GM12878 (cell line): ENCODE results near the gene SCNN1A. TPM values are rescaled to one million over a fixed set of nuclear protein-coding genes. Genes with fewer than 3 reads are reported as not detected.

ENCODE experiments used
- ATAC-seq: fragments of 200-7000 bp; cut with Tn5 transposase; 3 replicates; pipeline ENCODE4 v1.9.1; 2020; ENCODE audit warnings: mild to moderate bottlenecking, moderate library complexity
- BruUV-seq: library from RNA; stranded (reverse); fragments of 400-500 nt; replicated peaks from 2 replicates; lab custom pipeline; 2021; lab: Mats Ljungman, UMichigan
- CTCF ChIA-PET: fragments of 300-600 bp; sonication (Branson Sonifier 250); formaldehyde crosslinking; extraction: SDS; loops from one replicate; lab custom pipeline; 2021; ENCODE audit warnings: inconsistent platforms; lab: Yijun Ruan, JAX
- POLR2A ChIA-PET: fragments of 350-600 bp; formaldehyde crosslinking; extraction: SDS; loops from one replicate; lab custom pipeline; 2021; ENCODE audit warnings: inconsistent platforms; lab: Charles Lee
- RAD21 ChIA-PET: fragments of 300-600 bp; sonication (Branson Sonifier 250); formaldehyde crosslinking; loops from one replicate; lab custom pipeline; 2023; ENCODE audit warnings: antibody characterized with exemption; ENCODE audit not compliant: unreplicated experiment; lab: Charles Lee
- SMC1A ChIA-PET: fragments of 300-600 bp; sonication (Branson Sonifier 250); formaldehyde crosslinking; loops from one replicate; lab custom pipeline; 2023; ENCODE audit not compliant: unreplicated experiment, uncharacterized antibody; lab: Charles Lee
- DNase-seq: peaks from one replicate; pipeline ENCODE4 v3.0.0-alpha.2; 2011; ENCODE audit warnings: low read depth, low spot score
- FAIRE-seq: peaks from 3 replicates; lab custom pipeline; 2011; peaks lifted over from hg19 to GRCh38; lab: Jason Lieb, UNC
- H2AFZ ChIP-seq: 2 replicates; pipeline ENCODE4 v1.6.0; 2011; ENCODE audit warnings: low read depth, low read length, control low read depth; ENCODE audit not compliant: control insufficient read depth
- H3K27ac ChIP-seq: 2 replicates; pipeline ENCODE4 v1.5.1; 2011; ENCODE audit warnings: control low read depth; ENCODE audit not compliant: control insufficient read depth, insufficient read depth
- H3K27me3 ChIP-seq, 2 experiments: replicated peaks in 1 of 2; 2 replicates each; pipeline versions ENCODE4 v1.6.0 to v1.6.1; 2011; ENCODE audit warnings: low read length in 1 of 2; ENCODE audit not compliant: control insufficient read depth in 2 of 2, insufficient read depth in 2 of 2
- H3K36me3 ChIP-seq, 2 experiments: 2 replicates each; pipeline ENCODE4 v1.5.1; 2011; ENCODE audit warnings: low read length in 1 of 2; ENCODE audit not compliant: control insufficient read depth in 2 of 2, insufficient read depth in 2 of 2
- H3K4me1 ChIP-seq: 2 replicates; pipeline ENCODE4 v1.6.1; 2011; ENCODE audit warnings: mild to moderate bottlenecking, low read length, moderate library complexity, mixed read lengths; ENCODE audit not compliant: control insufficient read depth, insufficient read depth
- H3K4me2 ChIP-seq: 2 replicates; pipeline ENCODE4 v1.6.0; 2011; ENCODE audit warnings: control low read depth; ENCODE audit not compliant: control insufficient read depth, insufficient read depth
- H3K4me3 ChIP-seq: fragments of 200-600 bp; sonication (generic); 2 replicates; pipeline ENCODE4 v1.5.1; 2016
- H3K79me2 ChIP-seq: 2 replicates; pipeline ENCODE4 v1.6.0; 2011; ENCODE audit warnings: low read length; ENCODE audit not compliant: control insufficient read depth, insufficient read depth
- H3K9ac ChIP-seq: 2 replicates; pipeline ENCODE4 v1.8.0; 2011; ENCODE audit warnings: low read length, control low read depth, mixed read lengths; ENCODE audit not compliant: control insufficient read depth, insufficient read depth
- H3K9me3 ChIP-seq: replicated peaks from 3 replicates; pipeline ENCODE4 v1.5.1; 2011; ENCODE audit warnings: mild to moderate bottlenecking, low read length; ENCODE audit not compliant: control insufficient read depth, insufficient read depth
- H4K20me1 ChIP-seq: 2 replicates; pipeline ENCODE4 v1.6.0; 2011; ENCODE audit not compliant: control insufficient read depth, insufficient read depth
- CREB1 ChIP-seq: IDR thresholded peaks from 2 replicates; pipeline ENCODE4 v1.6.1; 2012; ENCODE audit warnings: low read depth, mild to moderate bottlenecking, inconsistent platforms
- CREM ChIP-seq: IDR thresholded peaks from 2 replicates; pipeline ENCODE4 v1.6.1; 2014; ENCODE audit warnings: antibody characterized with exemption, low read depth
- E2F8 ChIP-seq: fragments of 450-650 bp; IDR thresholded peaks from 2 replicates; pipeline ENCODE4 v1.6.1; 2018; ENCODE audit warnings: mild to moderate bottlenecking, low read depth, moderate library complexity; ENCODE audit not compliant: partially characterized antibody
- EGR1 ChIP-seq, 2 experiments: IDR thresholded peaks; 1 replicate in 1 of 2; 2 replicates in 1 of 2; pipeline ENCODE4 v1.6.1; 2011 to 2012; ENCODE audit warnings: low read depth in 2 of 2, low read length in 2 of 2, borderline replicate concordance in 1 of 2, mild to moderate bottlenecking in 1 of 2, moderate library complexity in 1 of 2
- ETV6 ChIP-seq, 2 experiments: fragments of 450-650 bp in 1 of 2; IDR thresholded peaks in 1 of 2; conservative IDR thresholded peaks in 1 of 2; 2 replicates each; pipeline ENCODE4 v1.6.1; 2014; ENCODE audit warnings: antibody characterized with exemption in 1 of 2, borderline replicate concordance in 1 of 2, low read depth in 1 of 2, mild to moderate bottlenecking in 1 of 2, moderate library complexity in 1 of 2
- LARP7 ChIP-seq: fragments of 450-650 bp; IDR thresholded peaks from 2 replicates; pipeline ENCODE4 v1.6.1; 2017; ENCODE audit warnings: mild to moderate bottlenecking
- MEF2B ChIP-seq: fragments of 450-650 bp; IDR thresholded peaks from 2 replicates; pipeline ENCODE4 v1.6.1; 2018; ENCODE audit warnings: mild to moderate bottlenecking, moderate library complexity; ENCODE audit not compliant: partially characterized antibody, poor library complexity, severe bottlenecking
- NFYB ChIP-seq: IDR thresholded peaks from 2 replicates; pipeline ENCODE4 v1.6.1; 2011; ENCODE audit warnings: low read depth, mild to moderate bottlenecking, low read length, improper control_type of control experiment, moderate library complexity; ENCODE audit not compliant: insufficient read depth
- POLR2AphosphoS2 ChIP-seq: IDR thresholded peaks from 2 replicates; pipeline ENCODE4 v1.6.1; 2011; ENCODE audit warnings: low read depth, mild to moderate bottlenecking, low read length, improper control_type of control experiment, moderate library complexity
- SMAD1 ChIP-seq: fragments of 450-650 bp; IDR thresholded peaks from 2 replicates; pipeline ENCODE4 v1.6.1; 2018; ENCODE audit warnings: mild to moderate bottlenecking, low read depth; ENCODE audit not compliant: partially characterized antibody
- SRF ChIP-seq, 2 experiments: IDR thresholded peaks; 2 replicates each; pipeline ENCODE4 v1.6.1; 2011; ENCODE audit warnings: low read depth in 2 of 2, low read length in 2 of 2, mild to moderate bottlenecking in 1 of 2, moderate library complexity in 1 of 2
- YBX1 ChIP-seq: fragments of 450-650 bp; IDR thresholded peaks from 2 replicates; pipeline ENCODE4 v1.6.1; 2016; ENCODE audit warnings: antibody characterized with exemption
- YY1 ChIP-seq: IDR thresholded peaks from 2 replicates; pipeline ENCODE4 v1.6.1; 2011; ENCODE audit warnings: low read depth, mild to moderate bottlenecking, low read length
- ZBTB33 ChIP-seq: fragments of 450-650 bp; IDR thresholded peaks from 2 replicates; pipeline ENCODE4 v1.6.1; 2017; ENCODE audit warnings: mild to moderate bottlenecking
- ZNF384 ChIP-seq: IDR thresholded peaks from 2 replicates; pipeline ENCODE4 v1.6.1; 2012; ENCODE audit warnings: low read depth, mild to moderate bottlenecking, low read length, improper control_type of control experiment, borderline replicate concordance
- WGBS: methylation state at CpG from one replicate; pipeline ENCODE4 v1.1.6; 2016; ENCODE audit warnings: low lambda C conversion rate; ENCODE audit not compliant: insufficient replicate concordance, insufficient coverage; ENCODE audit errors: missing lambda C conversion rate; 5-methylcytosine and 5-hydroxymethylcytosine counted together
- in situ Hi-C: fragments of 300-500 bp; cut with MboI; formaldehyde crosslinking; loops from 9 replicates; pipeline ENCODE4 v1.14.3; 2018; ENCODE audit warnings: mixed read lengths
- intact Hi-C: fragments of 100-400 bp; cut with micrococcal nuclease; formaldehyde crosslinking; loops from one replicate; pipeline ENCODE4 v1.14.2; 2022; ENCODE audit not compliant: unreplicated experiment
- polyA plus RNA-seq, 11 experiments: library from polyadenylated mRNA; depleted of rRNA in 4 of 11; unstranded in 6 of 11; stranded (reverse) in 5 of 11; fragments of >200 nt; fragmentation: Nextera tagmentation in 4 of 11; fragmentation: Illumina TruSeq in 1 of 11; extraction: Ambion mirVana in 4 of 11; extraction: Trizol in 1 of 11; gene quantifications; 1 replicate in 1 of 11; 2 replicates in 10 of 11; pipeline versions ENCODE4 v1.2.1 to v1.2.3, GENCODE V29; 2011 to 2016; ENCODE audit warnings: inconsistent platforms in 2 of 11, missing spikeins in 2 of 11, low read depth in 1 of 11
- total RNA-seq, 4 experiments: library from RNA; depleted of rRNA in 3 of 4; stranded (reverse); fragments of >200 nt in 3 of 4; fragmentation: Illumina TruSeq in 1 of 4; extraction: Trizol in 1 of 4; gene quantifications; 2 replicates each; pipeline versions ENCODE4 v1.2.1 to v1.2.3, GENCODE V29; 2013 to 2021

Gene SCNN1A
- total and polyA plus RNA-seq, 10 of the 15 experiments (the other 5 are each of a cell fraction or from before 2014, with no cell fraction given): 0.14 to 0.69 TPM; not detected in 8

GRCh38 chr12:6332459-6332858 is 42.9 kb downstream of the SCNN1A start (continued):
- TF ChIP-seq SMAD1: no peak

- FAIRE-seq: no peak
- intact Hi-C loops: no loop called here
Observed at GRCh38 chr12:6330999-6331714, 44.2 kb downstream of the SCNN1A start.

More at GRCh38 chr12:6330999-6331714, 44.2 kb downstream of the SCNN1A start:
- H3K9ac ChIP-seq: no peak overlapping the region
- no peak overlapping the region for H3K4me3 ChIP-seq
- H3K79me2 ChIP-seq: peaks cover 14% of the 10 kb centered on the region
- CTCF ChIA-PET: interaction anchor here (1.0 to 1.9 kb wide), 8 partner anchors 8 to 134 kb away, joined by 3 to 10 read pairs (median 4); no protein-coding TSS in a partner anchor
- no peaks in the 10 kb centered on the region for H4K20me1 ChIP-seq
- H3K27me3 ChIP-seq: no peaks in the 10 kb centered on the region
- no peaks in the 10 kb centered on the region for H3K9me3 ChIP-seq
- ATAC-seq: no peak
- H3K27ac ChIP-seq: no peak overlapping the region
- H2AFZ ChIP-seq: no peak overlapping the region
- no TSS peak for BruUV-seq
- H3K4me2 ChIP-seq: no peak overlapping the region
- RAD21 ChIA-PET: interaction anchor here (1.4 kb wide), 1 partner anchor 8 kb away, joined by 14 read pairs; no protein-coding TSS in a partner anchor
- H3K36me3 ChIP-seq: peaks cover 11% of the 10 kb centered on the region in 2 experiments; a peak in 3 of 4 replicates
- DNase-seq: no peak
- in situ Hi-C loops: no loop called here
- 89% methylated on average over 4 of the region's 4 CpGs for WGBS
- SMC1A ChIA-PET: interaction anchor here (0.9 to 2.0 kb wide), 4 partner anchors 19 to 134 kb away, joined by 3 to 6 read pairs (median 4); no protein-coding TSS in a partner anchor
- POLR2A ChIA-PET: interaction anchor here (0.7 to 3.4 kb wide), 3 partner anchors 9 to 23 kb away, joined by 4 to 12 read pairs (median 11); partner anchors contain the start of gene TNFRSF1A
- TF ChIP-seq SRF (IDR thresholded peaks at IDR 0.05; ENCODE audit: low read depth in 2 of 2, low read length in 2 of 2) (no peak), CREM (no peak), E2F8 (no peak), LARP7 (no peak), POLR2AphosphoS2 (no peak), YBX1 (no peak), MEF2B (no peak), ETV6 (conservative IDR thresholded peaks at IDR 0.05 in 1 of 2, IDR thresholded peaks at IDR 0.05 in 1 of 2; ENCODE audit: borderline replicate concordance in 1 of 2, low read depth in 1 of 2) (no peak), YY1 (no peak), EGR1 (IDR thresholded peaks at IDR 0.05; ENCODE audit: borderline replicate concordance in 1 of 2, low read depth in 2 of 2, low read length in 2 of 2) (no peak), ZNF384 (no peak), CREB1 (no peak), ZBTB33 (no peak), NFYB (no peak)
- H3K4me1 ChIP-seq: peaks cover 29% of the 10 kb centered on the region
